Activated naive CD4-positive, alpha-beta T cell treated with anti-CD3 and anti-CD28 coated beads, Interleukin-2, amount 10 ng/mL, durations not matched to agents 5 hours and 36 hours (primary cell): Measurements from ENCODE around the gene FAM236B. TPM values are rescaled to one million over a fixed set of nuclear protein-coding genes. Genes with fewer than 3 reads are reported as not detected.

Source experiments
- total RNA-seq, 2 experiments: library from RNA; stranded (reverse); gene quantifications; one replicate each; pipeline ENCODE4 v1.2.3, GENCODE V29; 2021

FAM236B gene
- total RNA-seq: not detected

GRCh38 chrX:72782560-72782959, at the start of gene FAM236B:
Gene FAM236B (minus strand): TSS chrX:72782660. CDS start chrX:72782560, 100 bp downstream.

DNA sequence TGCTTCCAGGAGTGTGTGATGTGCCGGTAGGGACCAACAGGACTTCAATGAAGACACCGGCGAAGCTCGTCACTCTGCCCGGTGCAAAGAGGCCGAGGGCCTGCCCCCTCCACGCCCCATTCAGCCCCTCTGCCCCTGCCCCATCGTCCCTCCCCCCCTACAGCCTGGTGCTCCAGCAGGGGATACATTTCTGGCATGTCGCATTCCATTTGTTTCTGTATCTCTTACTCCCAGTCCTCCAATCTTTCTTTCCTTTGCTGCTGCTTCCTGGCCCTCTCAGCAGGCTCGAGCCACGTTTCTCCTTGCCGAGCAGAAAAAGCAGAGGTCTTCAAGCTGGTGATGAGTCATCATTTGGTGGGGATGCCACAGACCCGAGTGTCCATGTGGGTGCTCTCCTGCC, 25.6 kb upstream of the FAM236B start, which contains the start of gene FAM236D:
TSS of gene FAM236D (minus strand) at position 101 of the 400 bp plus-strand sequence. CDS start at position 1, 100 bp downstream.

DNA sequence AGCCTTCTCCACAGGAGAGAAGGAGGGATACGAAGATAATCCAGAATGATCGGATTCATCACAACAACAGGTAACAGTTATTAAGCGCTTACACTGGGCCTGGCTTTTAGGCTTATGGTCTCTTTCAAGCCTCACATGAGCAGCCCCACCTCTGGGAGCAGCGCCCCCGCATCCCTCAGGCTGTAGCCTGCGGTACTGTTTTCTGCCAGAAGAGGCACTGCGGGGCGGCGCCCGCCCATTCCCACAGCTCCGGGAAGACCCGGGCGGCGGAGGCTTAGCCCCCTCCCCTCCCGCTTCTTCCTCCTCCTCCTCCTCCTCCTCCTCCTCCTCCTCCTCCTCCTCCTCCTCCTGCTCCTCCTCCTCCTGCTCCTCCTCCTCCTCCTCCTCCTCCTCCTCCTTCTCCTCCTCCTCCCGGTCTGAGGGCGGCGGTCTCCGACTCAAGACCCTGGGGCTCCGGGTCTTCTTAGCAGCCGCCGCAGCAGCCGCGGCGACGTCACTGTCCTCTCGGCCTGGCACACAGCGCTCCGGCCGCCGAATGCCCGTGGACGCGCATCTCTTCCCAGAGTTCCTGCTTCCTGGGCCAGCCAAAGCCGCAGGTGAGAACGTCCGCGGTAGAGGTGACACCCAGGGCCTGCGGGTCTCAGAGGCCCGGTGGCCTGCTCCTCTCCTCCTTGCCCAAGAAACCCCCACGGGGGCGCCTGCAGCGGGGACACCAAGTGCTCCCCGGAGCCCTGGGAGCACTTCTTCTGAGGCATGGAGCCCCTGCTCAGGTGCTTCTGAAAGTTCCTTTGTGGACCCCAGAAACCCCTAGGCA, 5.6 kb downstream of the FAM236B start, which contains the start of gene DMRTC1B:
TSS of gene DMRTC1B (plus strand) at position 238 of the 814 bp plus-strand sequence. CDS start 68,246 bp downstream, outside the sequence.

Other genes starting within 250 kb of the FAM236B start
- gene HDAC8, start 209.8 kb downstream of the FAM236B start, total RNA-seq: 10 to 100 TPM; 23.4 to 23.7 TPM
- under 1 TPM; 0.31 to 0.48 TPM for gene PHKA1, start 68.4 kb downstream of the FAM236B start, total RNA-seq
- gene DMRTC1B, start 5.8 kb downstream of the FAM236B start, total RNA-seq: under 1 TPM in 1 of 2 experiments, not detected in 1; 0.13 TPM
- gene FAM236D, start 25.6 kb upstream of the FAM236B start, total RNA-seq: not detected
- not detected for gene FAM236C, start 130.0 kb upstream of the FAM236B start, total RNA-seq
- gene FAM236A, start 155.5 kb upstream of the FAM236B start, total RNA-seq: not detected
- under 1 TPM in 1 of 2 experiments, not detected in 1; 0.13 TPM for gene DMRTC1, start 161.2 kb upstream of the FAM236B start, total RNA-seq
- gene PABPC1L2B, start 220.3 kb upstream of the FAM236B start, total RNA-seq: not detected